GM21619 (cell line): ENCODE measurements around the gene PDE4D.

Experiments used
- ATAC-seq: cut with Tn5 transposase; IDR thresholded peaks from one replicate; pipeline ENCODE4 v1.9.1; 2021; ENCODE audit not compliant: unreplicated experiment

Gene PDE4D

GRCh38 chr5:59560553-59560952 lies 333.0 kb downstream of the PDE4D start:
- no peak for ATAC-seq

- no peak for ATAC-seq
Observed at GRCh38 chr5:59559847-59560246, 333.7 kb downstream of the PDE4D start.

- no peak for ATAC-seq
Observed at GRCh38 chr5:59559323-59559722, 334.2 kb downstream of the PDE4D start.

- ATAC-seq: no peak
Observed at GRCh38 chr5:59558501-59558900, 335.0 kb downstream of the PDE4D start.

- no peak for ATAC-seq
Observed at GRCh38 chr5:59557572-59557971, 336.0 kb downstream of the PDE4D start.

GRCh38 chr5:59555596-59555995 lies 337.9 kb downstream of the PDE4D start:
- no peak for ATAC-seq

- ATAC-seq: no peak
Observed at GRCh38 chr5:59554501-59554900, 339.0 kb downstream of the PDE4D start.

GRCh38 chr5:59553992-59554391 lies 339.5 kb downstream of the PDE4D start:
- ATAC-seq: peak; percentile 67

GRCh38 chr5:59548807-59549357 lies 344.6 kb downstream of the PDE4D start:
- no peak for ATAC-seq

GRCh38 chr5:59547731-59548130 lies 345.8 kb downstream of the PDE4D start:
- ATAC-seq: no peak

- ATAC-seq: no peak
Observed at GRCh38 chr5:59544573-59544972, 349.0 kb downstream of the PDE4D start.

GRCh38 chr5:59543821-59544442 lies 349.6 kb downstream of the PDE4D start:
- no peak for ATAC-seq

GRCh38 chr5:59542851-59543820 lies 350.4 kb downstream of the PDE4D start:
- no peak for ATAC-seq

GRCh38 chr5:59542306-59542705 lies 351.2 kb downstream of the PDE4D start:
- no peak for ATAC-seq

GRCh38 chr5:59540366-59540765 lies 353.2 kb downstream of the PDE4D start:
- ATAC-seq: no peak

- no peak for ATAC-seq
Observed at GRCh38 chr5:59538750-59539121, 354.8 kb downstream of the PDE4D start.

- ATAC-seq: no peak
Observed at GRCh38 chr5:59537961-59538749, 355.4 kb downstream of the PDE4D start.

GRCh38 chr5:59536875-59537274 lies 356.7 kb downstream of the PDE4D start:
- ATAC-seq: no peak

- ATAC-seq: no peak
Observed at GRCh38 chr5:59535561-59535960, 358.0 kb downstream of the PDE4D start.

- no peak for ATAC-seq
Observed at GRCh38 chr5:59533730-59534108, 359.8 kb downstream of the PDE4D start.
